K562 (cell line): ENCODE measurements around the gene RNF114. TPM values are rescaled to one million over a fixed set of nuclear protein-coding genes. Genes with fewer than 3 reads are reported as not detected.

Experiments used
- ARID1B ChIP-seq: fragments of 450-650 bp; IDR thresholded peaks from 2 replicates; pipeline ENCODE4 v1.6.1; 2016; ENCODE audit warnings: antibody characterized with exemption, mild to moderate bottlenecking, inconsistent platforms
- FOXM1 ChIP-seq, 2 experiments: fragments of 450-650 bp in 1 of 2; sonication (generic) in 1 of 2; formaldehyde crosslinking in 1 of 2; IDR thresholded peaks; 2 replicates each; pipeline versions ENCODE4 v1.6.1 to v1.9.0; 2017 to 2022; ENCODE audit warnings: low read depth in 2 of 2, mild to moderate bottlenecking in 2 of 2, missing genetic modification reagents in 1 of 2, moderate library complexity in 1 of 2
- KAT2B ChIP-seq: IDR thresholded peaks from one replicate; pipeline ENCODE4 v1.6.1; 2012; ENCODE audit warnings: low read depth, mild to moderate bottlenecking, control low read depth, inconsistent platforms, low read length, moderate library complexity
- KDM5B ChIP-seq: fragments of 200-600 bp; sonication (generic); IDR thresholded peaks from 2 replicates; pipeline ENCODE4 v1.6.1; 2012; ENCODE audit warnings: low read depth, mild to moderate bottlenecking, moderate library complexity, low read length, control low read depth, inconsistent platforms; ENCODE audit not compliant: insufficient replicate concordance
- NFIC ChIP-seq: fragments of 450-650 bp; IDR thresholded peaks from 2 replicates; pipeline ENCODE4 v1.6.1; 2017; ENCODE audit warnings: mild to moderate bottlenecking, inconsistent platforms
- NFRKB ChIP-seq: fragments of 450-650 bp; IDR thresholded peaks from 2 replicates; pipeline ENCODE4 v1.6.1; 2016; ENCODE audit warnings: low read depth
- OTX1 ChIP-seq: fragments of 450-650 bp; formaldehyde crosslinking; IDR thresholded peaks from 2 replicates; pipeline ENCODE4 v1.4.0; 2022; ENCODE audit warnings: mild to moderate bottlenecking
- PHF21A ChIP-seq: fragments of 450-650 bp; IDR thresholded peaks from 2 replicates; pipeline ENCODE4 v1.6.1; 2017; ENCODE audit warnings: low read depth, borderline replicate concordance
- RBM17 ChIP-seq: fragments of 200-400 bp; formaldehyde crosslinking; IDR thresholded peaks from 2 replicates; pipeline ENCODE4 v1.6.1; 2017; ENCODE audit warnings: low read depth, mild to moderate bottlenecking, low read length, borderline replicate concordance
- RBM25 ChIP-seq: fragments of 200-400 bp; formaldehyde crosslinking; IDR thresholded peaks from 2 replicates; pipeline ENCODE4 v1.6.1; 2018; ENCODE audit warnings: low read length, low read depth, moderate library complexity; ENCODE audit not compliant: severe bottlenecking
- SMARCB1 ChIP-seq: IDR thresholded peaks from 2 replicates; pipeline ENCODE4 v1.6.1; 2011; ENCODE audit warnings: improper control_type of control experiment, low read depth; ENCODE audit not compliant: insufficient read length
- SREBF1 ChIP-seq: fragments of 150-350 bp; IDR thresholded peaks from 2 replicates; pipeline ENCODE4 v1.6.1; 2014; ENCODE audit warnings: antibody characterized with exemption, low read depth, low read length, borderline replicate concordance
- TCF7L2 ChIP-seq: fragments of 150-350 bp; IDR thresholded peaks from 2 replicates; pipeline ENCODE4 v1.6.1; 2016; ENCODE audit warnings: low read depth, mild to moderate bottlenecking, low read length, moderate library complexity
- TRIM24 ChIP-seq, 2 experiments: fragments of 450-650 bp; IDR thresholded peaks; 2 replicates each; pipeline ENCODE4 v1.6.1; 2016
- ZFX ChIP-seq: sonication (generic); formaldehyde crosslinking; IDR thresholded peaks from 2 replicates; pipeline ENCODE4 v1.8.0; 2022; ENCODE audit warnings: mild to moderate bottlenecking, missing genetic modification reagents, moderate library complexity
- ZNF239 ChIP-seq: fragments of 250-450 bp; sonication (Bioruptor Pico); IDR thresholded peaks from 2 replicates; pipeline ENCODE4 v1.4.0; 2020; ENCODE audit warnings: mild to moderate bottlenecking
- ZNF668 ChIP-seq: fragments of 250-450 bp; sonication (Bioruptor Pico); IDR thresholded peaks from 2 replicates; pipeline ENCODE4 v1.8.0; 2022; ENCODE audit warnings: mild to moderate bottlenecking, inconsistent platforms
- ZNF717 ChIP-seq: fragments of 250-450 bp; sonication (Bioruptor Pico); IDR thresholded peaks from 2 replicates; pipeline ENCODE4 v1.5.0; 2021
- ZNF778 ChIP-seq: fragments of 450-650 bp; formaldehyde crosslinking; IDR thresholded peaks from 2 replicates; pipeline ENCODE4 v1.4.0; 2020; ENCODE audit warnings: mild to moderate bottlenecking, moderate library complexity
- polyA plus RNA-seq, 8 experiments: library from polyadenylated mRNA; depleted of rRNA in 4 of 8; stranded (reverse) in 5 of 8; unstranded in 3 of 8; fragments of >200 nt; fragmentation: Nextera tagmentation in 2 of 8; fragmentation: Illumina TruSeq in 1 of 8; extraction: Ambion mirVana in 2 of 8; extraction: Trizol in 1 of 8; gene quantifications; 2 replicates each; pipeline versions ENCODE4 v1.2.1 to v1.2.3, GENCODE V29; 2011 to 2014; ENCODE audit warnings: inconsistent platforms in 1 of 8, missing spikeins in 1 of 8
- total RNA-seq, 7 experiments: library from RNA; depleted of rRNA in 6 of 7; stranded (reverse); fragments of >200 nt in 6 of 7; fragmentation: Illumina TruSeq in 2 of 7; extraction: Trizol in 2 of 7; gene quantifications; 2 replicates each; pipeline versions ENCODE4 v1.2.1 to v1.2.3, GENCODE V29; 2011 to 2021; ENCODE audit warnings: low replicate concordance in 1 of 7
- TF ChIP-seq, protein P1 (sequence below): fragments of 200-800 bp; sonication (Bioruptor generic); IDR thresholded peaks from 2 replicates; pipeline ENCODE4 v1.6.1; 2016; ENCODE audit warnings: missing genetic modification characterization, missing compliant biosample characterization
- TF ChIP-seq, protein P2 (sequence below): sonication (generic); formaldehyde crosslinking; IDR thresholded peaks from 2 replicates; pipeline ENCODE4 v1.8.0; 2022; ENCODE audit warnings: mild to moderate bottlenecking, missing genetic modification reagents
- TF ChIP-seq, protein P3 (sequence below): sonication (generic); formaldehyde crosslinking; IDR thresholded peaks from 2 replicates; pipeline ENCODE4 v1.9.0; 2022; ENCODE audit warnings: mild to moderate bottlenecking, missing genetic modification reagents
- TF ChIP-seq, protein P4 (sequence below): fragments of 200-800 bp; sonication (Bioruptor generic); IDR thresholded peaks from 2 replicates; pipeline ENCODE4 v1.6.1; 2017; ENCODE audit warnings: missing genetic modification characterization, missing compliant biosample characterization

Gene RNF114
- total and polyA plus RNA-seq, 9 of the 15 experiments (the other 6 are each of a cell fraction or from before 2014, with no cell fraction given): 38.6 to 111 (median 62.6) TPM

DNA sequence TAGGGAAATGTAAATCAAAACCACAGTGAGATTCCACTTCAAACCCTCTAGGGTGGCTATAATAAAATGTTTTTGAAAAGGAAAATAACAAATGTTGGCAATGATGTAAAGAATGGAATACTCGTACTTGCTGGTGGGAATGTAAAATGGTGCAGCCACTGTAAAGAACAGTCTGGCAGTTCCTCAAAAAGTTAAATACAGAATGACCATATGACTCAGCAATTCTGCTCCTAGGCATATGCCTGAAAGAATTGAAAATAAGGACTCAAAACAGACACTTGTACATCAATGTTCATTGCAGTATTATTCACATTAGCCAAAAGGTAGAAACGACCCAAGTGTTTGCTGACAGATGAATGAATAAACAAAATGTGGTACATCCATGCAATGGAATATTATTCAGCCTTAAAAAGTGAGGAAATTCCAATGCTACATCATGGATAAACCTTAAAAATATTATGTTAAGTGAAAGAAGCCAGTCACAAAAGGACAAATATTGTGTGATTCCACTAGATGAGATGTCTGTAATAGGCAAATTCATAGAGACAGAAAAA lies 10.2 kb upstream of the RNF114 start (continued):
- TF ChIP-seq, protein P1, sequence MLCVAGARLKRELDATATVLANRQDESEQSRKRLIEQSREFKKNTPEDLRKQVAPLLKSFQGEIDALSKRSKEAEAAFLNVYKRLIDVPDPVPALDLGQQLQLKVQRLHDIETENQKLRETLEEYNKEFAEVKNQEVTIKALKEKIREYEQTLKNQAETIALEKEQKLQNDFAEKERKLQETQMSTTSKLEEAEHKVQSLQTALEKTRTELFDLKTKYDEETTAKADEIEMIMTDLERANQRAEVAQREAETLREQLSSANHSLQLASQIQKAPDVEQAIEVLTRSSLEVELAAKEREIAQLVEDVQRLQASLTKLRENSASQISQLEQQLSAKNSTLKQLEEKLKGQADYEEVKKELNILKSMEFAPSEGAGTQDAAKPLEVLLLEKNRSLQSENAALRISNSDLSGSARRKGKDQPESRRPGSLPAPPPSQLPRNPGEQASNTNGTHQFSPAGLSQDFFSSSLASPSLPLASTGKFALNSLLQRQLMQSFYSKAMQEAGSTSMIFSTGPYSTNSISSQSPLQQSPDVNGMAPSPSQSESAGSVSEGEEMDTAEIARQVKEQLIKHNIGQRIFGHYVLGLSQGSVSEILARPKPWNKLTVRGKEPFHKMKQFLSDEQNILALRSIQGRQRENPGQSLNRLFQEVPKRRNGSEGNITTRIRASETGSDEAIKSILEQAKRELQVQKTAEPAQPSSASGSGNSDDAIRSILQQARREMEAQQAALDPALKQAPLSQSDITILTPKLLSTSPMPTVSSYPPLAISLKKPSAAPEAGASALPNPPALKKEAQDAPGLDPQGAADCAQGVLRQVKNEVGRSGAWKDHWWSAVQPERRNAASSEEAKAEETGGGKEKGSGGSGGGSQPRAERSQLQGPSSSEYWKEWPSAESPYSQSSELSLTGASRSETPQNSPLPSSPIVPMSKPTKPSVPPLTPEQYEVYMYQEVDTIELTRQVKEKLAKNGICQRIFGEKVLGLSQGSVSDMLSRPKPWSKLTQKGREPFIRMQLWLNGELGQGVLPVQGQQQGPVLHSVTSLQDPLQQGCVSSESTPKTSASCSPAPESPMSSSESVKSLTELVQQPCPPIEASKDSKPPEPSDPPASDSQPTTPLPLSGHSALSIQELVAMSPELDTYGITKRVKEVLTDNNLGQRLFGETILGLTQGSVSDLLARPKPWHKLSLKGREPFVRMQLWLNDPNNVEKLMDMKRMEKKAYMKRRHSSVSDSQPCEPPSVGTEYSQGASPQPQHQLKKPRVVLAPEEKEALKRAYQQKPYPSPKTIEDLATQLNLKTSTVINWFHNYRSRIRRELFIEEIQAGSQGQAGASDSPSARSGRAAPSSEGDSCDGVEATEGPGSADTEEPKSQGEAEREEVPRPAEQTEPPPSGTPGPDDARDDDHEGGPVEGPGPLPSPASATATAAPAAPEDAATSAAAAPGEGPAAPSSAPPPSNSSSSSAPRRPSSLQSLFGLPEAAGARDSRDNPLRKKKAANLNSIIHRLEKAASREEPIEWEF: no peak
- TF ChIP-seq TRIM24 (IDR thresholded peaks at IDR 0.05) (0 out of 4 replicates have a peak, but pooled peaks of 1 of the 2 experiments have one; percentile 12), KDM5B (no peak), ZFX (CRISPR knock-in tag) (no peak), NFRKB (no peak), ZNF778 (CRISPR knock-in tag) (no peak), SMARCB1 (no peak), ZNF239 (CRISPR knock-in tag) (no peak), RBM17 (no peak), SREBF1 (no peak), PHF21A (no peak), ZNF717 (CRISPR knock-in tag) (no peak), OTX1 (no peak), FOXM1 (IDR thresholded peaks at IDR 0.05; ENCODE audit: low read depth) (no peak), FOXM1 (CRISPR knock-in tag; IDR thresholded peaks at IDR 0.05; ENCODE audit: low read depth) (no peak), NFIC (no peak), KAT2B (no peak), ZNF668 (CRISPR knock-in tag) (no peak), ARID1B (peak; percentile 63; the same call in 1 of the 2 replicates), TCF7L2 (no peak), RBM25 (peak; percentile 60)
- TF ChIP-seq, protein P2, sequence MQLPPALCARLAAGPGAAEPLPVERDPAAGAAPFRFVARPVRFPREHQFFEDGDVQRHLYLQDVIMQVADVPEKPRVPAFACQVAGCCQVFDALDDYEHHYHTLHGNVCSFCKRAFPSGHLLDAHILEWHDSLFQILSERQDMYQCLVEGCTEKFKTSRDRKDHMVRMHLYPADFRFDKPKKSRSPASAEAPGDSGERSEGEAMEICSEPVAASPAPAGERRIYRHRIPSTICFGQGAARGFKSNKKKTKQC (CRISPR knock-in tag): no peak
- TF ChIP-seq, protein P3, sequence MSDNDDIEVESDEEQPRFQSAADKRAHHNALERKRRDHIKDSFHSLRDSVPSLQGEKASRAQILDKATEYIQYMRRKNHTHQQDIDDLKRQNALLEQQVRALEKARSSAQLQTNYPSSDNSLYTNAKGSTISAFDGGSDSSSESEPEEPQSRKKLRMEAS (CRISPR knock-in tag): no peak
- TF ChIP-seq, protein P4, sequence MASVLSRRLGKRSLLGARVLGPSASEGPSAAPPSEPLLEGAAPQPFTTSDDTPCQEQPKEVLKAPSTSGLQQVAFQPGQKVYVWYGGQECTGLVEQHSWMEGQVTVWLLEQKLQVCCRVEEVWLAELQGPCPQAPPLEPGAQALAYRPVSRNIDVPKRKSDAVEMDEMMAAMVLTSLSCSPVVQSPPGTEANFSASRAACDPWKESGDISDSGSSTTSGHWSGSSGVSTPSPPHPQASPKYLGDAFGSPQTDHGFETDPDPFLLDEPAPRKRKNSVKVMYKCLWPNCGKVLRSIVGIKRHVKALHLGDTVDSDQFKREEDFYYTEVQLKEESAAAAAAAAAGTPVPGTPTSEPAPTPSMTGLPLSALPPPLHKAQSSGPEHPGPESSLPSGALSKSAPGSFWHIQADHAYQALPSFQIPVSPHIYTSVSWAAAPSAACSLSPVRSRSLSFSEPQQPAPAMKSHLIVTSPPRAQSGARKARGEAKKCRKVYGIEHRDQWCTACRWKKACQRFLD: no peak
